ENCODE data around the gene ARHGAP23.

GRCh38 chr17:38403491-38403890 lies 24.8 kb upstream of the ARHGAP23 start:
- TF ChIP-seq POLR2AphosphoS5 (IDR thresholded peaks at IDR 0.05): no peak
- no peak for TF ChIP-seq CTCF (IDR thresholded peaks at IDR 0.05)
- TF ChIP-seq POLR2A (IDR thresholded peaks at IDR 0.05): no peak

All from prostate gland (tissue), 2 donors.